HepG2 (cell line): ENCODE data around the gene PPP2R5E. TPM values are rescaled to one million over a fixed set of nuclear protein-coding genes. Genes with fewer than 3 reads are reported as not detected.

Experiments
- ATAD3A ChIP-seq: sonication (generic); formaldehyde crosslinking; IDR thresholded peaks from 2 replicates; pipeline ENCODE4 v1.4.0; 2020; ENCODE audit warnings: missing genetic modification reagents
- CCAR2 ChIP-seq: fragments of 200-400 bp; formaldehyde crosslinking; optimal IDR thresholded peaks from 2 replicates; pipeline ENCODE3; 2018; ENCODE audit warnings: low read depth, mild to moderate bottlenecking, low read length, moderate library complexity
- EEA1 ChIP-seq: sonication (generic); formaldehyde crosslinking; IDR thresholded peaks from 2 replicates; pipeline ENCODE4 v1.5.1; 2020; ENCODE audit warnings: mild to moderate bottlenecking, missing genetic modification reagents, borderline replicate concordance
- EED ChIP-seq: sonication (generic); formaldehyde crosslinking; IDR thresholded peaks from 2 replicates; pipeline ENCODE4 v1.5.0; 2020; ENCODE audit warnings: mild to moderate bottlenecking, missing genetic modification reagents
- FOSL2 ChIP-seq: sonication (generic); formaldehyde crosslinking; IDR thresholded peaks from 2 replicates; pipeline ENCODE4 v1.4.0; 2020; ENCODE audit warnings: missing genetic modification reagents
- GATAD2A ChIP-seq: IDR thresholded peaks from 2 replicates; pipeline ENCODE4 v1.6.1; 2016
- HCFC1 ChIP-seq: fragments of 150-350 bp; IDR thresholded peaks from 2 replicates; pipeline ENCODE4 v1.6.1; 2014; ENCODE audit warnings: low read depth, low read length
- JARID2 ChIP-seq: sonication (generic); formaldehyde crosslinking; IDR thresholded peaks from 2 replicates; pipeline ENCODE4 v1.8.1; 2023; ENCODE audit warnings: missing genetic modification reagents, inconsistent platforms; ENCODE audit not compliant: insufficient replicate concordance
- KAT8 ChIP-seq: IDR thresholded peaks from 2 replicates; pipeline ENCODE4 v1.6.1; 2016; ENCODE audit warnings: missing genetic modification reagents, missing compliant biosample characterization
- KLF15 ChIP-seq: sonication (generic); formaldehyde crosslinking; IDR thresholded peaks from 2 replicates; pipeline ENCODE4 v1.8.1; 2023; ENCODE audit warnings: borderline replicate concordance, mild to moderate bottlenecking, inconsistent platforms, missing genetic modification reagents, mixed read lengths
- KMT2B ChIP-seq: IDR thresholded peaks from 2 replicates; pipeline ENCODE4 v1.6.1; 2016; ENCODE audit warnings: missing genetic modification reagents, missing compliant biosample characterization
- MAZ ChIP-seq, 2 experiments: sonication (generic) in 1 of 2; formaldehyde crosslinking in 1 of 2; IDR thresholded peaks; 2 replicates each; pipeline versions ENCODE4 v1.5.0 to v1.6.1; 2012 to 2020; ENCODE audit warnings: low read depth in 2 of 2, mild to moderate bottlenecking in 2 of 2, borderline replicate concordance in 1 of 2, improper control_type of control experiment in 1 of 2, low read length in 1 of 2, missing genetic modification reagents in 1 of 2, moderate library complexity in 1 of 2
- PITX1 ChIP-seq: sonication (generic); formaldehyde crosslinking; IDR thresholded peaks from 2 replicates; pipeline ENCODE4 v1.5.1; 2020; ENCODE audit warnings: mild to moderate bottlenecking, missing genetic modification reagents
- POGZ ChIP-seq: sonication (generic); formaldehyde crosslinking; IDR thresholded peaks from 2 replicates; pipeline ENCODE4 v1.4.0; 2020; ENCODE audit warnings: mild to moderate bottlenecking, missing genetic modification reagents
- RFX3 ChIP-seq: IDR thresholded peaks from 2 replicates; pipeline ENCODE4 v1.6.1; 2016; ENCODE audit warnings: missing biosample characterization, missing genetic modification reagents
- YY1 ChIP-seq: IDR thresholded peaks from 2 replicates; pipeline ENCODE4 v1.6.1; 2011; ENCODE audit warnings: low read length, low read depth, moderate library complexity, mild to moderate bottlenecking; ENCODE audit not compliant: insufficient read depth, insufficient replicate concordance
- ZEB1 ChIP-seq: IDR thresholded peaks from 2 replicates; pipeline ENCODE4 v1.6.1; 2012; ENCODE audit warnings: mild to moderate bottlenecking, low read depth, inconsistent platforms; ENCODE audit not compliant: insufficient replicate concordance
- ZNF510 ChIP-seq: sonication (generic); formaldehyde crosslinking; IDR thresholded peaks from 2 replicates; pipeline ENCODE4 v1.4.0; 2020; ENCODE audit warnings: low read depth, mild to moderate bottlenecking, missing genetic modification reagents
- ZNF550 ChIP-seq: sonication (generic); formaldehyde crosslinking; IDR thresholded peaks from 2 replicates; pipeline ENCODE4 v1.4.0; 2020; ENCODE audit warnings: mild to moderate bottlenecking, missing genetic modification reagents, borderline replicate concordance
- polyA plus RNA-seq, 8 experiments: library from polyadenylated mRNA; depleted of rRNA in 3 of 8; stranded (reverse) in 7 of 8; unstranded in 1 of 8; fragments of >200 nt; fragmentation: Illumina TruSeq in 4 of 8; extraction: Trizol in 4 of 8; gene quantifications; 2 replicates each; pipeline versions ENCODE4 v1.2.1 to v1.2.3, GENCODE V29; 2011 to 2016; ENCODE audit warnings: low read depth in 4 of 8, missing spikeins in 1 of 8, mixed read lengths in 1 of 8; ENCODE audit not compliant: insufficient read depth in 1 of 8
- total RNA-seq, 5 experiments: library from RNA; depleted of rRNA; stranded (reverse); fragments of >200 nt; fragmentation: Illumina TruSeq; extraction: Trizol; gene quantifications; 2 replicates each; pipeline ENCODE4 v1.2.3, GENCODE V29; 2016; ENCODE audit warnings: low read depth in 1 of 5
- TF ChIP-seq, protein P1 (sequence below): conservative IDR thresholded peaks from 2 replicates; pipeline ENCODE4 v1.6.1; 2018; ENCODE audit warnings: missing genetic modification reagents
- TF ChIP-seq, protein P2 (sequence below): sonication (generic); formaldehyde crosslinking; IDR thresholded peaks from 2 replicates; pipeline ENCODE4 v1.4.0; 2020; ENCODE audit warnings: missing genetic modification reagents
- TF ChIP-seq, protein P3 (sequence below): sonication (generic); formaldehyde crosslinking; IDR thresholded peaks from 2 replicates; pipeline ENCODE4 v1.5.0; 2020; ENCODE audit warnings: mild to moderate bottlenecking, missing genetic modification reagents, moderate library complexity

Gene PPP2R5E
- total and polyA plus RNA-seq, 2 of the 13 experiments (the other 11 are each of a cell fraction or from before 2014, with no cell fraction given) = 8.9 to 11.0 TPM

DNA sequence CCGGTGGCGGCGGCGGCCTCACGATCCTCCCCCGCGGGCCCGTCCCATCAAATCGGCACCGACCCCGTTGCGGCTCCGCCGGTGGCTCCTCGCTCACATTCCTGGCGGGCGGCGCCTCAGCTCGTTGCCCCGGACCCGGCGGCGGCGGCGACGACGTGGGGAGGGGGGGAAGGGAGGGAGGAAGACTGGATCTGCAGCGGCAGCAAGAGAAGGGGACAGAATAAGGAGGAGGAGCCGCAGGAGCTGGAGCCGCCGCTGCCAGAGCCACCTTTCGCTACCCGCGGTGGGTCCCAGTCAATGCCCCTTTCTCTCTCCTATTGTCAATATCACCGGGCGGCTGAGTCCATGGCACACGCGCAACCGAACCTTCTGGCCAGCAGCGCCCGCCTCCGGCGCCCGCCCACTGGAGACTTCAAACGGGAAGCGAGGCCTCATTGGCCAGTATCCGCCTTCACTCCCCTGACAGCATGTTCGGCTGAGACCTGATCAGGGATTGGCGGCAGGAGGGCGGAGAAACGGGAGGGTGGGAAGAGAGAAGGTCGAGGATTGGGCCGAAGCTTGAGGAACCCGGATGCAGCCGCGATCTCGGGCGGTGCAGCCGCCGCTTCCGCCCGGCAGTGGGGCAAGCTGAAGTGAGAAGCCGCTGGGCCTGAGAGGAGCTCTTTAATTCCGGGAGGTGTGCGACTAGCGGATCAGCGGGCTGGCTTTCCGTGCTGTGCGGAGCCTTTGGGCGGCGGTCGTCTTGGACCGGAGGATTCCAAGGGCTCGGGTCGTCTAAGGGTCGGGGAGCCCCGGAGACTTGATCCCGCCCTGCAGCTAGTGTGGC is at the start of gene PPP2R5E (continued):
- peak; percentile 59 for TF ChIP-seq YY1
- TF ChIP-seq, protein P1, sequence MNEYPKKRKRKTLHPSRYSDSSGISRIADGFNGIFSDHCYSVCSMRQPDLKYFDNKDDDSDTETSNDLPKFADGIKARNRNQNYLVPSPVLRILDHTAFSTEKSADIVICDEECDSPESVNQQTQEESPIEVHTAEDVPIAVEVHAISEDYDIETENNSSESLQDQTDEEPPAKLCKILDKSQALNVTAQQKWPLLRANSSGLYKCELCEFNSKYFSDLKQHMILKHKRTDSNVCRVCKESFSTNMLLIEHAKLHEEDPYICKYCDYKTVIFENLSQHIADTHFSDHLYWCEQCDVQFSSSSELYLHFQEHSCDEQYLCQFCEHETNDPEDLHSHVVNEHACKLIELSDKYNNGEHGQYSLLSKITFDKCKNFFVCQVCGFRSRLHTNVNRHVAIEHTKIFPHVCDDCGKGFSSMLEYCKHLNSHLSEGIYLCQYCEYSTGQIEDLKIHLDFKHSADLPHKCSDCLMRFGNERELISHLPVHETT (CRISPR knock-in tag) = peak; percentile 68; the same call in 1 of the 2 replicates
- TF ChIP-seq EED = peak; percentile 80; the same call in 1 of the 2 replicates
- peak; percentile 43; the same call in 1 of the 2 replicates for TF ChIP-seq PITX1 (CRISPR knock-in tag)
- 0 out of 2 replicates have a peak, but pooled peaks have one; percentile 30 for TF ChIP-seq EEA1 (CRISPR knock-in tag)
- peak; percentile 91 for TF ChIP-seq KAT8 (CRISPR knock-in tag)
- TF ChIP-seq CCAR2 = no peak
- peak; percentile 92 for TF ChIP-seq KMT2B (CRISPR knock-in tag)
- peak; percentile 53; the same call in 1 of the 2 replicates for TF ChIP-seq HCFC1
- TF ChIP-seq, protein P2, sequence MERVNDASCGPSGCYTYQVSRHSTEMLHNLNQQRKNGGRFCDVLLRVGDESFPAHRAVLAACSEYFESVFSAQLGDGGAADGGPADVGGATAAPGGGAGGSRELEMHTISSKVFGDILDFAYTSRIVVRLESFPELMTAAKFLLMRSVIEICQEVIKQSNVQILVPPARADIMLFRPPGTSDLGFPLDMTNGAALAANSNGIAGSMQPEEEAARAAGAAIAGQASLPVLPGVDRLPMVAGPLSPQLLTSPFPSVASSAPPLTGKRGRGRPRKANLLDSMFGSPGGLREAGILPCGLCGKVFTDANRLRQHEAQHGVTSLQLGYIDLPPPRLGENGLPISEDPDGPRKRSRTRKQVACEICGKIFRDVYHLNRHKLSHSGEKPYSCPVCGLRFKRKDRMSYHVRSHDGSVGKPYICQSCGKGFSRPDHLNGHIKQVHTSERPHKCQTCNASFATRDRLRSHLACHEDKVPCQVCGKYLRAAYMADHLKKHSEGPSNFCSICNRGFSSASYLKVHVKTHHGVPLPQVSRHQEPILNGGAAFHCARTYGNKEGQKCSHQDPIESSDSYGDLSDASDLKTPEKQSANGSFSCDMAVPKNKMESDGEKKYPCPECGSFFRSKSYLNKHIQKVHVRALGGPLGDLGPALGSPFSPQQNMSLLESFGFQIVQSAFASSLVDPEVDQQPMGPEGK (CRISPR knock-in tag) = peak; percentile 8; the same call in 1 of the 2 replicates
- TF ChIP-seq ZNF550 = no peak
- peak; percentile 88 for TF ChIP-seq POGZ (CRISPR knock-in tag)
- no peak for TF ChIP-seq ATAD3A
- TF ChIP-seq ZEB1 = no peak
- TF ChIP-seq KLF15 (CRISPR knock-in tag) = peak; percentile 92; the same call in 1 of the 2 replicates
- TF ChIP-seq JARID2 (CRISPR knock-in tag) = peak; percentile 22
- TF ChIP-seq, protein P3, sequence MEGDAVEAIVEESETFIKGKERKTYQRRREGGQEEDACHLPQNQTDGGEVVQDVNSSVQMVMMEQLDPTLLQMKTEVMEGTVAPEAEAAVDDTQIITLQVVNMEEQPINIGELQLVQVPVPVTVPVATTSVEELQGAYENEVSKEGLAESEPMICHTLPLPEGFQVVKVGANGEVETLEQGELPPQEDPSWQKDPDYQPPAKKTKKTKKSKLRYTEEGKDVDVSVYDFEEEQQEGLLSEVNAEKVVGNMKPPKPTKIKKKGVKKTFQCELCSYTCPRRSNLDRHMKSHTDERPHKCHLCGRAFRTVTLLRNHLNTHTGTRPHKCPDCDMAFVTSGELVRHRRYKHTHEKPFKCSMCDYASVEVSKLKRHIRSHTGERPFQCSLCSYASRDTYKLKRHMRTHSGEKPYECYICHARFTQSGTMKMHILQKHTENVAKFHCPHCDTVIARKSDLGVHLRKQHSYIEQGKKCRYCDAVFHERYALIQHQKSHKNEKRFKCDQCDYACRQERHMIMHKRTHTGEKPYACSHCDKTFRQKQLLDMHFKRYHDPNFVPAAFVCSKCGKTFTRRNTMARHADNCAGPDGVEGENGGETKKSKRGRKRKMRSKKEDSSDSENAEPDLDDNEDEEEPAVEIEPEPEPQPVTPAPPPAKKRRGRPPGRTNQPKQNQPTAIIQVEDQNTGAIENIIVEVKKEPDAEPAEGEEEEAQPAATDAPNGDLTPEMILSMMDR (CRISPR knock-in tag) = 0 out of 2 replicates have a peak, but pooled peaks have one; percentile 6
- TF ChIP-seq RFX3 (CRISPR knock-in tag) = no peak
- TF ChIP-seq GATAD2A (CRISPR knock-in tag) = no peak
- peak; percentile 42; the same call in 1 of the 2 replicates for TF ChIP-seq MAZ (IDR thresholded peaks at IDR 0.05; ENCODE audit: borderline replicate concordance, low read depth, low read length)
- peak; percentile 78 for TF ChIP-seq MAZ (CRISPR knock-in tag; IDR thresholded peaks at IDR 0.05; ENCODE audit: low read depth)
- TF ChIP-seq FOSL2 (CRISPR knock-in tag) = peak; percentile 27; the same call in 1 of the 2 replicates
- TF ChIP-seq ZNF510 (CRISPR knock-in tag) = no peak
